Middle frontal gyrus (tissue), 1 donor: Measurements from ENCODE around the gene NUP160.
"Not testable (repeated sequence)": the region's sequence is repeated elsewhere in the genome, so short reads cannot be mapped to it uniquely, and the experiment has no call there.

Experiments
- DNase-seq: peaks from one replicate; pipeline ENCODE4 v3.0.0-alpha.2; 2015; ENCODE audit warnings: low spot score; ENCODE audit errors: extremely low spot score

The NUP160 gene

GRCh38 chr11:47797633-47798032 lies 50.5 kb downstream of the NUP160 start:
- no peak for DNase-seq

GRCh38 chr11:47791774-47792430 lies 56.2 kb downstream of the NUP160 start:
- DNase-seq: no peak

GRCh38 chr11:47790017-47790416 lies 58.1 kb downstream of the NUP160 start:
- not testable (repeated sequence) for DNase-seq

- DNase-seq: no peak
Observed at GRCh38 chr11:47788181-47788580, 60.0 kb downstream of the NUP160 start.

GRCh38 chr11:47786373-47786772 lies 61.8 kb downstream of the NUP160 start:
- no peak for DNase-seq

- DNase-seq: no peak
Observed at GRCh38 chr11:47784785-47785381, 63.3 kb downstream of the NUP160 start.

GRCh38 chr11:47783087-47783610 lies 65.0 kb downstream of the NUP160 start:
- no peak for DNase-seq

GRCh38 chr11:47778878-47779483 lies 69.2 kb downstream of the NUP160 start:
- DNase-seq: no peak

GRCh38 chr11:47775240-47775869 lies 72.8 kb downstream of the NUP160 start:
- no peak for DNase-seq

GRCh38 chr11:47773882-47774281 lies 74.3 kb downstream of the NUP160 start:
- DNase-seq: no peak

GRCh38 chr11:47769556-47769955 lies 78.6 kb downstream of the NUP160 start:
- DNase-seq: not testable (repeated sequence)

GRCh38 chr11:47768101-47768612 lies 80.0 kb downstream of the NUP160 start:
- DNase-seq: peak; percentile 50

- DNase-seq: no peak
Observed at GRCh38 chr11:47766509-47767227, 81.5 kb downstream of the NUP160 start.

- DNase-seq: no peak
Observed at GRCh38 chr11:47765086-47765485, 83.1 kb downstream of the NUP160 start.

- DNase-seq: not testable (repeated sequence)
Observed at GRCh38 chr11:47759291-47759690, 88.9 kb downstream of the NUP160 start.

- no peak for DNase-seq
Observed at GRCh38 chr11:47756208-47756607, 91.9 kb downstream of the NUP160 start.

GRCh38 chr11:47750725-47751124 lies 97.4 kb downstream of the NUP160 start:
- DNase-seq: no peak

- DNase-seq: not testable (repeated sequence)
Observed at GRCh38 chr11:47742494-47742893, 105.7 kb downstream of the NUP160 start.

GRCh38 chr11:47737817-47738216 lies 110.3 kb downstream of the NUP160 start:
- DNase-seq: not testable (repeated sequence)

- no peak for DNase-seq
Observed at GRCh38 chr11:47732271-47732670, 115.9 kb downstream of the NUP160 start.

GRCh38 chr11:47731475-47731874 lies 116.7 kb downstream of the NUP160 start:
- DNase-seq: no peak
